NCI-H1105 treated with DMSO at 0.1 percent for 48 hours (cell line): Measurements from ENCODE around the gene INPP4A.

ENCODE experiments used
- DNase-seq: peaks from one replicate; lab custom pipeline; 2025; lab: John Stamatoyannopoulos, UW

INPP4A gene

DNA sequence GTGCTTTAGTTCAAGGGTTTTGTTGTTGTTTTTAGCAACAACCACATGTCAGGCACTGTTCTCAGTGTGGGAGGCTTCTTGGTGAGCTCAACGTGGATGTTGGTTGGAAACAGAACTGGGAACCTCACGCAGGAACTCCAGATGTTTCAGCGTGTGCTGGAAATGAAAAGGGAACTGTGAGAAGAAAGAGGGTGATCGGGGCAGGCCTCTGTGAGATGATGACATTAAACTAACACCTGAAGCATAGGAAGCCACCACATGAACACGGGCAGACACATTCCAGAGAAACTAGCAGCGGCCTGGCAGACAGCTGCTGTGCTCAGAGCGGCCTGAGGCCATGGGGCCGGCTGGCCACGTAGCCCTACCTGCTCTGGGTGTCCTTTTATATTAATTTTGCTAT, 97.2 kb downstream of the INPP4A start:
- DNase-seq, result no peak

DNA sequence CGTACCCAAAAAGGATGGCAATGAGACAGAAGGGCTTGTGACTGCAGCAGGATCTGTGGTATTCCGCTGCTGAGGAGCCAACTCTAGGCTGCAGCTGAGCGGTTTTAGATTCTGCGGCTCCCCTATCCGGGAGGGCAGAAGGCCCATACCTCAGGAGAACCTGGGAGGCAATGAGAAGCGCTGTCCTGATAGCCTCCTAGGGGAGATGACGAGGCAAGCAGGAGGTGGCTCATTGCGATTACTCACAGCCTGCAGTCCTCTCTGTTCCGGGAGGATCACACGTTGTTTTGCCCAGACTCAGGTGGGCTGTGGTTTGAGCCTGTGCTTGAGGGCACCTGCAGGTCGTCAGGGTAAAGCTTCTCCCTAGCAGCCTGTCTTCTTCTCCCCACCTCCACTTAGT, 98.6 kb downstream of the INPP4A start:
- DNase-seq, result no peak

GRCh38 chr2:98543842-98544241, 99.2 kb downstream of the INPP4A start:
- DNase-seq, result no peak

DNA sequence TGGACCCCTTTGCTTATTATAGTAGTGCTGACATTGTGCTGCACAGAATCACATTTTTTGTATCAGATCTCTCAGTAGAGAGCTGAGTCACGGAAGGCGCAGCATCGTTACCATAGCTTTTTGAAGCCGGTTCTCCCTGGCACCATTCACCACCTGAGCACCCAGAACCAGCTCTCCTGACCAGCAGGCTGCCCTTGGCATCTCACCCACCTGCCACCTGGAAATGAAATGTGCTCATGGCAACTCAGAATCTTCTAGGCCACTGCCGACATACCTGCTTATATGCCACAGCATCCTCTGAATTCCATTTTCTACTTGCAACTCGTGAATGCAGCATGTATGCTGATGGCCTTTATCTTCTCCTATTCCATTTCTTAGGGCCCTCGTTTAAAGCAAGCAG, 100.9 kb downstream of the INPP4A start:
- DNase-seq, result no peak

- no peak for DNase-seq
These were observed 101.5 kb downstream of the INPP4A start for GRCh38 chr2:98546186-98546585.

GRCh38 chr2:98547092-98547790, 102.6 kb downstream of the INPP4A start:
- DNase-seq, result no peak

DNA sequence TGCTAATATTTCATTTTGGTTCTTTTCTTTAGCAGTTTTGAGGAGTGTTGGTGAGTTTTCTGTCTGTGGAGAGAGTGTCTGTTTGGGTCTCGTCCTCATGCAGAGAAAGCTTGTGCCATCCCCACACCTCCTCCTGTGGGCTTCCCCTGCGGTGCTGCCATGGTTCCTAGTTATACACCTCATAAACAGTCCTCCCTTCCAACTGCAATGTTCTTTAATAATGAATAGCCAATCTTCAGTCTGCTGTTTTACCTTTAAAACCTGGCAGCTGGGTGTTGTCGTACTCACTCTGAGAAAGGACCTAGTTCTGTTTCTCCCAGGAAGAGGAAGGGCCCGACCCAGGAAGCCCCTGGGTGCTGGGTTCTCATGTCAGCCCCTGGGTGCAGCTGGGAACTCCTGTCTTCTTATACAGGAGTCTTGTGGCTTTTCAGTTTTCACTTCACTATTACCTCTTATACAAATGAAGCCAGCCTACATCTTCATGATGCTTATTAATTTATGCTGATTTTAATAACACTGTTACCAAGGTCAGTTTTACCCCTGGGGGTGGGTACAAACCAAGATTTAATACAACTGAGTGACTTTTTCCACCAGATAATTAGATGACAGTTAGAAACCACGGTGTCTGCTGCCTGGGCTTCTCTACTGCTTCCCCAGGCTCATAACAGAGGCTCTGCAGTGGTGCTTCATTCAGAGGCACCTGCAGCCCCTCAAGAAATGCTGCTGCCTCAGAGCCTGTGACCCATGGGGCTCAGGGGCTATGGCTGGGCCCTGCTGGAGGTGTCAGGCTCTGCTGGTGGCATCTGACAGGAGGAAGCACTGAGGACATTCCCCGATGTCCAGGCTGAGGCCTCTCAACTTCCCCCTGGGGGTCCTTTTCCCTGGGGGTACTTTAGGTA, 104.5 kb downstream of the INPP4A start:
- no peak for DNase-seq

GRCh38 chr2:98550165-98550564, 105.5 kb downstream of the INPP4A start:
- DNase-seq, result no peak

GRCh38 chr2:98551316-98551715, 106.7 kb downstream of the INPP4A start:
- DNase-seq, result no peak

DNA sequence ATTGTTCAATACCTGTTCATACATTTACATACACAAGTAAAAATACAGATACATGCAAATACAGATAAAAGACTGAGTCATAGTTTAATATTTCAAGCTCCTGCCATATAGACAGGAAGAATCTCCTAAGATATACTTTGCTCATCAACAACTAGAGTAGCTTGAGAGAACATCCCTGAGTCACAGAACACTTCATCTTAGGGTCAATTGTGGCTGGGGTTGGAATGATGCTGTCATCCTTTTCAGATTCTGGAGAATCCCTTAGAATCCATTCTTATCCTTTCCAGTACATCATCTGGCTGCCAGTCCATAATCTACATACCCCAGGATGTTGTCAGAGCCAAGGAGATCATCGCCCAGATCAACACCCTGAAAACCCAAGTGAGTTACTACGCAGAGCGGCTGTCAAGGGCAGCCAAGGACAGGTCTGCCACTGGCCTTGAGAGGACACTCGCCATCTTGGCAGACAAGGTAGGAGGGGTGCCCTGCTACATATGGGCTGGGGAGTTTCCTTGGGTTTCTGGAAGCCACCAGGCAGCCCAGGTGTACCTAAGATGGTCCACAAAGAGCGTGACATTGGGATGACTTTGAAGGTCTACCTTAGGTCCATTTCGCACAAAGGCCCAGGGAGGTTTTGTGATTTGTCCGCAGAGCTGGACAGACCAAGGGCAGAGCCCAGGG, 108.0 kb downstream of the INPP4A start:
- DNase-seq, result no peak

DNA sequence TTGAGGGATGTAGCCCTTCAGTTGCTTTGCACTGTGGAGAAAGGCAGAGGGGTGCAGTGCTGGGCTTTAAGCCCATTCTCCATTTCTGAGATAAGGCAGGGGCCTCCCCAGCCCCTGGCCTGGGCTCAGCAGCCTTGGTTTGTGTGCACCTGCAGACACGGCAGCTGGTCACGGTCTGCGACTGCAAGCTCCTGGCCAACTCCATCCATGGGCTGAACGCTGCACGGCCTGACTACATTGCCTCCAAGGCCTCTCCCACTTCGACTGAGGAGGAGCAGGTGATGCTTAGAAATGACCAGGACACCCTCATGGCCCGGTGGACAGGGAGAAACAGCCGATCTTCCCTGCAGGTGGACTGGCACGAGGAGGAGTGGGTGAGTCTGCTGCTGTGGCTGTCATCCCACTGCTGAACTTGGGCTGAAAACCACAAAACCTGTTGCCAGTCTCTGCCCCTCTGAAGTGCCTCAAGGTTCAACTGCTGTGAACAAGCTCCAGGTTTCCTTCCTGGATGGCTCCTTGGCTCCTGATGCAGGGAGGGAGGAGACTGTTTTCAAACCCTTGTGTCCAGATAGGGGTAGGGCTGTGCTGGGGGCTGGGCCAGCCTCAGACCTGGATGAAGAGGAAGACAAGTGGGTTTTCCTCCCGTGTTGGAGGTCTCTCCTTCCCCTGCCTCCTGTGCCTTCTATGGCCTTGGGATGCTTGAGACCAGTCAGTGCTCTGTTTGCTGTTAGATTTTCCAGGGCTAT, 109.6 kb downstream of the INPP4A start:
- no peak for DNase-seq

GRCh38 chr2:98555696-98556095, 111.0 kb downstream of the INPP4A start:
- no peak for DNase-seq

DNA sequence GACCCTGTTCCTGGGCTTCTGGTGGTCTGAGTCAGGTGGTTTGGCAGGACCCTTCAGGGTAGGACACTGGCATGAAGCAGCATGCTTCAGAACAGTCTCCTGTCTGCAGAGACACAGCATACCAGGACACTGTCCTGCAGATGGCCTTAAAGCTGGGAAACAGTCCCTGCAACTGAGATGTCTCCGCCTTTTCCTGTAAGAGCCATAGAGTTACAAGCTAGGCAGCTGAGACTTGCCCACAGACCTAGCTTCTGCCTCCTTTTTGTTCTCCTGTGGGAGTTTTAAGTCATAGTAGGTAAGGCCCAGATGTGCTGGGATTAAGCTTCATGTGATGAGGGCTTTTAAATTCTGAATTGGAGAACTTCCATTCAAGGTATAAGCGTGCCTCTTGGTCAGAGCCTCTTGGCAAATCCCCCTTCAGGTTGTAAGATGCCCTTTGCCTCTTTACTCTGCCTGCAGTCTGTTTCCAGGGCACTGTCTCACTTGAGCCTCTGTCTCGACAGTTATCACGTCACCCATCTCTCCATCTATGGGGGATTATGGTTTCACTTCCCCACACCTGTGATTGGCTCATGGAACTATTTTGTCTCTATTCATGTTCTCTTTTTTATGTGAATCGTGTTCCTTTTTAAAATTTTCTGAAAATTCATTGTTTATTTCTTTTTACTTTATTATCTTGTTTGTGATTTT, 111.8 kb downstream of the INPP4A start:
- DNase-seq, result no peak

GRCh38 chr2:98558852-98559530, 114.3 kb downstream of the INPP4A start:
- DNase-seq, result no peak

DNA sequence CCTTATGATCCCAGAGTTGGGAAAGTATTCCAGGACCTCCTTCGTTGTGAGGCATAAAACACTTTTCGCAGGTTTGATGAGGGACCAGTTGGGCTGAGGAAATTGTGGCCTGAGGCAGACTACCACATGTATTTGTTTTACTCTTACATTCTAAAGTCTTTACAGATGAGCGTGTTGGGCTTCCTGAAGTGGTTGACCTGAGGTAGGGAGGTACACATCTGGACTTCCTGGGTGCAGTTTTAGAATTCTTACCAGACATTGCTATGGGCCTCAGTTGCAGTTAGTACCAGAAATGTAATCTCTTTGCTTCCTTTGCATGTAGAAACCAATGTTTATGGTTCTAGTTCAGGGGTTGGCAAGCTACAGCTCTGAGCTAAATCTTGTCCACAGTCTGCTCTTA, 114.9 kb downstream of the INPP4A start:
- no peak for DNase-seq

DNA sequence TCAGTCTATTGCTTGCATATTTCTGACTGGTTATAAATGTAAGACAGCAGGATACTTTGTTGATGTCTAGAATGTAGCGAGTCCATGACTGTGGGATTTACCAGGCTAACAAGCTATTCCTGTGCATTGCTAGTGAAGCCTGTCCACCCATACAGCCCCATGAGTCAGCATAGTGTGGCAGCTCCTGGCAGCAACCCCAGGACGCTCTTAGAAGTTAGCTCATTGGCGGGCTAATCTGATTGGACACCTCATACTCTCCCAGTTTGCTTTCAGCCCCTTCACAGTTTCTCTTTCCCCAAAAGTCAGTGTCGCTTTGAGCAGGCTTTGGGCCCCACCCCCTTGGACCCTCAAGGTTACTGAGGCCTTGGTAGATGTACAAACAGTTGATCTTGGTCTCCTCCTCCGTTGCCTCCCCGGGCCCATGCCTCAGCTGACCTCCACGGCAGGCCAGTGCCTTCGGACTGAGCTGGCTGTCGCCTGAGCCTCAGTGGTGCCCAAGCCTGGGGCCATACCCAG, 115.7 kb downstream of the INPP4A start:
- DNase-seq, result no peak

DNA sequence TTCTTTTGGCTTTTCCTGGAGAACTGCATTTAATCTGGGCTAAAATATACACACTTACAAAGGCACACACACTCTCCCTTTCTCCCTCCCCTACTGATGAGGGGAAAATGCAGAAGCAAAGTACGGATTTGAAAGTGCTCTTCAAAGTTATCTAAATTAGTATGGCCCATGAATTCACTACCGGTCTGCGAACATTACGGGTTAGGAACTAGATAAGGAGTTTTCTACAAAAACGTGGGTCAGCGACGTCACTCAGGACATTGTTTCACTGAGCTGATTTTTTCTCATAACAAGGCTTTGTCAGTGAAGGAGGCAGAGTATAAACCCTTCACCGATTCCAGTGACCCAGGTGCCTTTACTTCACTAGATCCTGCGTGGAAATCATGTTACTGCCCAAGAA, 116.4 kb downstream of the INPP4A start:
- DNase-seq, result no peak

- DNase-seq, result no peak
These were observed 117.4 kb downstream of the INPP4A start for GRCh38 chr2:98561902-98562695.

- DNase-seq, result no peak
These were observed 118.7 kb downstream of the INPP4A start for GRCh38 chr2:98563394-98563793.
